GM23338 (cell line): ENCODE results near the gene USP49. TPM values are rescaled to one million over a fixed set of nuclear protein-coding genes. Genes with fewer than 3 reads are reported as not detected.

ENCODE experiments used
- ATAC-seq: fragments of 200-7000 bp; cut with Tn5 transposase; 3 replicates; pipeline ENCODE4 v1.9.1; 2020
- DNase-seq: peaks from one replicate; pipeline ENCODE4 v3.0.0-alpha.2; 2015; ENCODE audit warnings: low spot score
- H2AFZ ChIP-seq: fragments of 200-600 bp; sonication (generic); 2 replicates; pipeline ENCODE4 v1.8.0; 2016; ENCODE audit warnings: antibody characterized with exemption, mild to moderate bottlenecking, moderate library complexity
- H3F3A ChIP-seq: fragments of 200-600 bp; sonication (generic); replicated peaks from 2 replicates; pipeline ENCODE4 v1.8.0; 2017; ENCODE audit warnings: antibody characterized with exemption, mixed run types, low read depth
- H3K27ac ChIP-seq: fragments of 200-600 bp; sonication (generic); 2 replicates; pipeline ENCODE4 v1.6.1; 2016; ENCODE audit warnings: low read depth
- H3K27me3 ChIP-seq: fragments of 200-600 bp; sonication (generic); 2 replicates; pipeline ENCODE4 v1.8.0; 2016; ENCODE audit warnings: mild to moderate bottlenecking, mixed run types, moderate library complexity; ENCODE audit not compliant: insufficient read depth
- H3K36me3 ChIP-seq: fragments of 200-600 bp; sonication (generic); 2 replicates; pipeline ENCODE4 v1.8.0; 2016; ENCODE audit warnings: mild to moderate bottlenecking; ENCODE audit not compliant: insufficient read depth
- H3K4me1 ChIP-seq: fragments of 200-600 bp; sonication (generic); 2 replicates; pipeline ENCODE4 v1.8.0; 2016; ENCODE audit warnings: mild to moderate bottlenecking, moderate library complexity; ENCODE audit not compliant: insufficient read depth
- H3K4me2 ChIP-seq: fragments of 200-600 bp; sonication (generic); 2 replicates; pipeline ENCODE4 v1.7.1; 2017; ENCODE audit warnings: mixed run types
- H3K4me3 ChIP-seq: fragments of 200-600 bp; sonication (generic); 2 replicates; pipeline ENCODE4 v1.6.1; 2016; ENCODE audit warnings: mixed run types
- H3K79me2 ChIP-seq: fragments of 200-600 bp; sonication (generic); replicated peaks from 2 replicates; pipeline ENCODE4 v1.8.0; 2017; ENCODE audit warnings: mild to moderate bottlenecking; ENCODE audit not compliant: insufficient read depth
- H3K9me2 ChIP-seq: fragments of 200-600 bp; sonication (generic); 2 replicates; pipeline ENCODE4 v1.8.0; 2017; ENCODE audit not compliant: insufficient read depth
- H4K20me1 ChIP-seq: fragments of 200-600 bp; sonication (generic); replicated peaks from 2 replicates; pipeline ENCODE4 v1.8.0; 2017; ENCODE audit warnings: mild to moderate bottlenecking; ENCODE audit not compliant: insufficient read depth
- H3K27ac Mint-ChIP-seq: 2 replicates; pipeline ENCODE4 v1.8.0; 2020; ENCODE audit warnings: inconsistent platforms, mild to moderate bottlenecking, moderate library complexity, mixed read lengths
- H3K27me3 Mint-ChIP-seq: 3 replicates; pipeline ENCODE4 v1.8.0; 2022; ENCODE audit warnings: low read depth, mild to moderate bottlenecking, moderate library complexity, mixed read lengths, inconsistent platforms; ENCODE audit not compliant: insufficient read depth, poor library complexity
- H3K36me3 Mint-ChIP-seq: 3 replicates; pipeline ENCODE4 v1.8.0; 2021; ENCODE audit warnings: low read depth, mild to moderate bottlenecking, inconsistent platforms, moderate library complexity, mixed read lengths
- H3K4me1 Mint-ChIP-seq: 3 replicates; pipeline ENCODE4 v1.8.0; 2020; ENCODE audit warnings: mild to moderate bottlenecking, inconsistent platforms, mixed read lengths
- H3K4me3 Mint-ChIP-seq: 3 replicates; pipeline ENCODE4 v1.8.0; 2021; ENCODE audit warnings: moderate library complexity, mild to moderate bottlenecking, inconsistent platforms, mixed read lengths
- H3K9me3 Mint-ChIP-seq: 3 replicates; pipeline ENCODE4 v1.8.0; 2020; ENCODE audit warnings: moderate library complexity, mild to moderate bottlenecking, inconsistent platforms, mixed read lengths
- CTCF ChIP-seq, 2 experiments: fragments of 200-600 bp in 1 of 2; sonication (generic) in 1 of 2; conservative IDR thresholded peaks; 2 replicates each; pipeline versions ENCODE4 v1.5.1 to v1.6.1; 2016 to 2017; ENCODE audit warnings: antibody characterized with exemption in 2 of 2, low read depth in 2 of 2, mild to moderate bottlenecking in 2 of 2, moderate library complexity in 1 of 2
- ETS1 ChIP-seq: IDR thresholded peaks from 2 replicates; pipeline ENCODE4 v1.6.1; 2016; ENCODE audit warnings: antibody characterized with exemption
- EZH2phosphoT487 ChIP-seq: fragments of 200-600 bp; sonication (generic); IDR thresholded peaks from one replicate; pipeline ENCODE4 v1.8.1; 2018; ENCODE audit warnings: antibody characterized with exemption; ENCODE audit not compliant: unreplicated experiment
- JUNB ChIP-seq: IDR thresholded peaks from one replicate; pipeline ENCODE4 v1.6.1; 2016; ENCODE audit warnings: antibody characterized with exemption; ENCODE audit not compliant: unreplicated experiment
- NANOG ChIP-seq: IDR thresholded peaks from 2 replicates; pipeline ENCODE4 v1.6.1; 2016; ENCODE audit warnings: antibody characterized with exemption, borderline replicate concordance
- POLR2AphosphoS5 ChIP-seq: IDR thresholded peaks from 2 replicates; pipeline ENCODE4 v1.6.1; 2016; ENCODE audit warnings: antibody characterized with exemption, low read depth
- REST ChIP-seq: IDR thresholded peaks from one replicate; pipeline ENCODE4 v1.6.1; 2018; ENCODE audit warnings: antibody characterized with exemption; ENCODE audit not compliant: unreplicated experiment
- ZNF114 ChIP-seq: fragments of 250-450 bp; sonication (Bioruptor Pico); IDR thresholded peaks from 2 replicates; pipeline ENCODE4 v1.5.0; 2020; ENCODE audit warnings: mild to moderate bottlenecking, moderate library complexity
- ZNF462 ChIP-seq: fragments of 250-450 bp; sonication (Bioruptor Pico); IDR thresholded peaks from 2 replicates; pipeline ENCODE4 v1.5.0; 2020; ENCODE audit warnings: mild to moderate bottlenecking, moderate library complexity
- polyA plus RNA-seq: library from polyadenylated mRNA; unstranded; fragments of >200 nt; fragmentation: Nextera tagmentation; extraction: Ambion mirVana; gene quantifications from 2 replicates; pipeline ENCODE4 v1.2.1, GENCODE V29; 2016
- total RNA-seq: library from RNA; depleted of rRNA; stranded (reverse); fragments of >200 nt; shearing (Covaris generic); gene quantifications from 2 replicates; pipeline ENCODE4 v1.2.3, GENCODE V29; 2014

USP49 gene
- total and polyA plus RNA-seq, 2 experiments from 2014 or later, result 5.9 to 21.5 TPM

DNA sequence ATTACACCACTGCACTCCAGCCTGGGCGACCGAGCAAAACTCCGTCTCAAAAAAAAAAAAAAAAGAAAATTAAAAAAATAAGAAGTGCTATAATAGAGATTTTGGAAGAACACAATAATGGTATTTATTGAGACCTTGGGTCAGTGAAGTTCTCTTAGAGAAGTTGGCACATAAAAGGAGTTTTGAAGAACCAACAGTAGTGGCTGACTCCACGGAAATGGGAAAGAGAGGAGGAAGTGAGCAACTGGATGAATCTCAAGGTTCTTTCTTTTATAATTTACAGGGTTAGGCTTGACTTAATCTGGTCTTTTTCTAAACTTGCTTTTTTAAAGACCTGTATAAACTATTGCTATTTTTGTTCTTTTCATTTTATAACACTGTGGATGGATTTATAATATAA, 54.8 kb downstream of the USP49 start:
- no peaks in the 10 kb centered on the region for H3K27me3 Mint-ChIP-seq
- H3K9me3 Mint-ChIP-seq, result no peaks in the 10 kb centered on the region
- DNase-seq, result no peak
- TF ChIP-seq JUNB (no peak), ETS1 (no peak), NANOG (no peak), ZNF462 (CRISPR knock-in tag) (no peak), POLR2AphosphoS5 (no peak), ZNF114 (no peak), REST (no peak), CTCF (conservative IDR thresholded peaks at IDR 0.05; ENCODE audit: low read depth in 2 of 2) (no peak), EZH2phosphoT487 (no peak)
- Histone ChIP-seq H3K79me2 (0 out of 2 replicates have a peak, but pooled peaks cover 7% of the 10 kb centered on the region), H3K4me1 (no peaks in the 10 kb centered on the region), H3K36me3 (no peaks in the 10 kb centered on the region), H3K9me2 (no peaks in the 10 kb centered on the region), H2AFZ (no peak overlapping the region), H3K4me3 (no peak overlapping the region), H3K27ac (no peak overlapping the region), H3K27me3 (no peaks in the 10 kb centered on the region), H3F3A (no peaks in the 10 kb centered on the region), H4K20me1 (peaks cover 23% of the 10 kb centered on the region), H3K4me2 (no peak overlapping the region)
- no peaks in the 10 kb centered on the region for H3K4me1 Mint-ChIP-seq
- H3K36me3 Mint-ChIP-seq, result no peaks in the 10 kb centered on the region
- no peak overlapping the region for H3K27ac Mint-ChIP-seq
- ATAC-seq, result no peak
- H3K4me3 Mint-ChIP-seq, result no peak overlapping the region
